GM10266 (cell line): ENCODE data around the gene TECPR1.

Experiments used
- DNase-seq: peaks from one replicate; pipeline ENCODE4 v3.0.0; 2012; ENCODE audit errors: extremely low spot score
- TF ChIP-seq, protein P1 (sequence below): IDR thresholded peaks from 2 replicates; pipeline ENCODE4 v1.5.1; 2012; ENCODE audit warnings: mild to moderate bottlenecking, low read depth; ENCODE audit not compliant: control insufficient read depth, insufficient read depth; ENCODE audit errors: missing control alignments

Gene TECPR1

GRCh38 chr7:98200364-98200763, 51.7 kb downstream of the TECPR1 start:
- DNase-seq, result no peak
- TF ChIP-seq, protein P1, sequence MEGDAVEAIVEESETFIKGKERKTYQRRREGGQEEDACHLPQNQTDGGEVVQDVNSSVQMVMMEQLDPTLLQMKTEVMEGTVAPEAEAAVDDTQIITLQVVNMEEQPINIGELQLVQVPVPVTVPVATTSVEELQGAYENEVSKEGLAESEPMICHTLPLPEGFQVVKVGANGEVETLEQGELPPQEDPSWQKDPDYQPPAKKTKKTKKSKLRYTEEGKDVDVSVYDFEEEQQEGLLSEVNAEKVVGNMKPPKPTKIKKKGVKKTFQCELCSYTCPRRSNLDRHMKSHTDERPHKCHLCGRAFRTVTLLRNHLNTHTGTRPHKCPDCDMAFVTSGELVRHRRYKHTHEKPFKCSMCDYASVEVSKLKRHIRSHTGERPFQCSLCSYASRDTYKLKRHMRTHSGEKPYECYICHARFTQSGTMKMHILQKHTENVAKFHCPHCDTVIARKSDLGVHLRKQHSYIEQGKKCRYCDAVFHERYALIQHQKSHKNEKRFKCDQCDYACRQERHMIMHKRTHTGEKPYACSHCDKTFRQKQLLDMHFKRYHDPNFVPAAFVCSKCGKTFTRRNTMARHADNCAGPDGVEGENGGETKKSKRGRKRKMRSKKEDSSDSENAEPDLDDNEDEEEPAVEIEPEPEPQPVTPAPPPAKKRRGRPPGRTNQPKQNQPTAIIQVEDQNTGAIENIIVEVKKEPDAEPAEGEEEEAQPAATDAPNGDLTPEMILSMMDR, result no peak

DNA sequence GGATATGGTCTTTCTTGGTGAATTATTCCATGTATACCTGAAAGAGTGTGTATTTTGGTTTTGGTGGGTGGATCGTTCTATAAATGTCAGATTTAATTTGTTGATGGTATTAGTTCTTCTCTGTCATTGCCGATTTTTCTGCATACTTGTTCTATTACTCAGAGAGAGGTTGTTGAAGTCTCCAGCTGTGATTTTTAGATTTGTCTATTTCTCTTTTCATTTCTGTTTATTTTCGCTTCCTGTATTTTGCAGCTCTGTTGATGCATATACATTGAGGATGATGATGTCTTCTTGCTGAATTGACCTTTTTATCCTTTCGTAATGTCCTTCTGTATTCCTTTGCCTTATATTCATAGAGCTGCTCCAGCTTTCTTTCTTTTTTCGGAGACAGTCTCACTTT, 52.9 kb downstream of the TECPR1 start:
- no peak for DNase-seq
- TF ChIP-seq, protein P1, result no peak

DNA sequence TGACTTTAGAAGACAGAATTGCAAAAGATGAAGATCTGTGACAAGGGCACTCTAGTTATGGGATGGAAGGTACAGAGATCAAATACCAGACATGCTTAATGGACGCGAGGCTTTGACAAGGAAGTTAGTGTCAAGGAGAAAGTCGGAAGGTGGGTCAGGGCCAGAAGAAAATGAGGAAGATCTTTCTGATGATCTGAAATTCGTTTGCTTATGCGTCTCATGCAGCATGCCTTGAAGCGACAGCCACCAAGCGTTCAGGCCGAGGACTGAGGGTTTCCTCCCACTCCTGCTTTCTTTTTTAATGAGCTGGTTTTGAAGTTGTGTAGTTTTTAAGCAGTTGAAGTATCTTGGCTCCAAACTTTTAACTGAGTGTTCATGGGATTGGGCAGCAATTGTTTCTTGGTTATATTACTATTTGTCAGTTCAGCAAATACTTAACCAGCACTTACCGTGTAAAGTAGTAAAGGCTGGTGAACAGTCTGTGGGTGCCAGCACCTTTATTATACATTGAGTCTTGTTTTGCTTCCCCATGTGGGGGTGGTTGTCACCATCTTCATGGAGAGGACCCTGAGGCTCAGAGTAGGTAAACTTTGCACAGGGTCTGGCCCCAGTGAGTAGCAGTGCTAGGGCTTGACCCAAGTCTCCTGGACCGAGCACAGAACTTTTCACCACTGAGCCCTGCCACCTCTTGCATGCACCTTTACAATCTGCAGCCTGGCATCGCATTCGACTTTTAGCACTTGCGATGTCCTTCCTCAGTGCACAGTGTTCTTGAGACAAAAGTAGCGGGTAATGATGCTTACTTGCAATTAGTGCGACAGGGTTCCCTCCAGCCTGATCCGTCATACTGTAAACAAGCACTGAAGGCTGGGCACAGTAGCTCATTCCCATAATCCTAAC, 55.1 kb downstream of the TECPR1 start:
- TF ChIP-seq, protein P1, result no peak
- no peak for DNase-seq

GRCh38 chr7:98194672-98195457, 57.2 kb downstream of the TECPR1 start:
- DNase-seq, result no peak
- TF ChIP-seq, protein P1, result no peak

DNA sequence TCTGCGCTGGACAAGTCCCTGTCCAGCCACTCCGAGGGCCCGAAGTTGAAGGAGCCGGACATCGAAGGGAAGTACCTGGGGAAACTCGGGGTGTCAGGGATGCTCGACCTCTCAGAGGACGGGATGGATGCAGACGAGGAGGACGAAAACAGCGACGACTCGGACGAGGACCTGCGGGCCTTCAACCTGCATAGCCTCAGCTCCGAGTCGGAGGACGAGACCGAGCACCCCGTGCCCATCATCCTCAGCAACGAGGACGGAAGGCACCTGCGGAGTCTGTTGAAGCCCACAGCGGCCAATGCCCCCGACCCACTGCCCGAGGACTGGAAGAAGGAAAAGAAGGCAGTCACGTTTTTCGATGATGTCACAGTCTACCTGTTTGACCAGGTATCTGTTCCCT, 57.8 kb downstream of the TECPR1 start:
- DNase-seq, result no peak

GRCh38 chr7:98193474-98194180, 58.4 kb downstream of the TECPR1 start:
- DNase-seq, result no peak
- TF ChIP-seq, protein P1, result no peak

More for the DNA sequence above, 57.8 kb downstream of the TECPR1 start:
- TF ChIP-seq, protein P1, result no peak
